DMS 273 (cell line): ENCODE measurements around the gene TNKS1BP1.
A peak's percentile ranks its signal among the peaks of the same experiment; 100 is the strongest.
"Not testable (repeated sequence)": the region's sequence is repeated elsewhere in the genome, so short reads cannot be mapped to it uniquely, and the experiment has no call there.

Source experiments
- DNase-seq: peaks from one replicate; lab custom pipeline; 2025; ENCODE audit not compliant: unreplicated experiment; lab: John Stamatoyannopoulos, UW

Gene TNKS1BP1

GRCh38 chr11:57294225-57295131 is 30.3 kb downstream of the TNKS1BP1 start:
- peak; percentile 56 for DNase-seq

GRCh38 chr11:57290288-57290687 is 34.5 kb downstream of the TNKS1BP1 start:
- DNase-seq: no peak

GRCh38 chr11:57288771-57289579 is 35.8 kb downstream of the TNKS1BP1 start:
- no peak for DNase-seq

GRCh38 chr11:57287884-57288283 is 36.9 kb downstream of the TNKS1BP1 start:
- no peak for DNase-seq

- DNase-seq: no peak
These were observed 41.3 kb downstream of the TNKS1BP1 start for GRCh38 chr11:57283231-57283990.

- DNase-seq: not testable (repeated sequence)
These were observed 43.2 kb downstream of the TNKS1BP1 start for GRCh38 chr11:57281546-57281945.

GRCh38 chr11:57279116-57279515 is 45.6 kb downstream of the TNKS1BP1 start:
- DNase-seq: no peak

- no peak for DNase-seq
These were observed 46.0 kb downstream of the TNKS1BP1 start for GRCh38 chr11:57278721-57279095.

- DNase-seq: peak; percentile 82
These were observed 46.7 kb downstream of the TNKS1BP1 start for GRCh38 chr11:57277845-57278720.

GRCh38 chr11:57276971-57277675 is 47.6 kb downstream of the TNKS1BP1 start:
- no peak for DNase-seq

GRCh38 chr11:57276169-57276970 is 48.4 kb downstream of the TNKS1BP1 start:
- DNase-seq: peak; percentile 21

GRCh38 chr11:57275582-57275981 is 49.2 kb downstream of the TNKS1BP1 start:
- DNase-seq: no peak

- no peak for DNase-seq
These were observed 49.8 kb downstream of the TNKS1BP1 start for GRCh38 chr11:57274904-57275498.

- DNase-seq: no peak
These were observed 51.2 kb downstream of the TNKS1BP1 start for GRCh38 chr11:57273448-57274058.

- peak; percentile 33 for DNase-seq
These were observed 55.2 kb downstream of the TNKS1BP1 start for GRCh38 chr11:57269571-57270021.

- no peak for DNase-seq
These were observed 58.6 kb downstream of the TNKS1BP1 start for GRCh38 chr11:57266157-57266556.

GRCh38 chr11:57263351-57263750 is 61.4 kb downstream of the TNKS1BP1 start:
- DNase-seq: no peak

GRCh38 chr11:57262157-57262556 is 62.6 kb downstream of the TNKS1BP1 start:
- no peak for DNase-seq
